GM23338 (cell line): Measurements from ENCODE around the gene TCF7. TPM values are rescaled to one million over a fixed set of nuclear protein-coding genes. Genes with fewer than 3 reads are reported as not detected.

Source experiments
- ATAC-seq: fragments of 200-7000 bp; cut with Tn5 transposase; 3 replicates; pipeline ENCODE4 v1.9.1; 2020
- DNase-seq: peaks from one replicate; pipeline ENCODE4 v3.0.0-alpha.2; 2015; ENCODE audit warnings: low spot score
- H2AFZ ChIP-seq: fragments of 200-600 bp; sonication (generic); 2 replicates; pipeline ENCODE4 v1.8.0; 2016; ENCODE audit warnings: antibody characterized with exemption, mild to moderate bottlenecking, moderate library complexity
- H3F3A ChIP-seq: fragments of 200-600 bp; sonication (generic); replicated peaks from 2 replicates; pipeline ENCODE4 v1.8.0; 2017; ENCODE audit warnings: antibody characterized with exemption, mixed run types, low read depth
- H3K27ac ChIP-seq: fragments of 200-600 bp; sonication (generic); 2 replicates; pipeline ENCODE4 v1.6.1; 2016; ENCODE audit warnings: low read depth
- H3K27me3 ChIP-seq: fragments of 200-600 bp; sonication (generic); 2 replicates; pipeline ENCODE4 v1.8.0; 2016; ENCODE audit warnings: mild to moderate bottlenecking, mixed run types, moderate library complexity; ENCODE audit not compliant: insufficient read depth
- H3K36me3 ChIP-seq: fragments of 200-600 bp; sonication (generic); 2 replicates; pipeline ENCODE4 v1.8.0; 2016; ENCODE audit warnings: mild to moderate bottlenecking; ENCODE audit not compliant: insufficient read depth
- H3K4me1 ChIP-seq: fragments of 200-600 bp; sonication (generic); 2 replicates; pipeline ENCODE4 v1.8.0; 2016; ENCODE audit warnings: mild to moderate bottlenecking, moderate library complexity; ENCODE audit not compliant: insufficient read depth
- H3K4me2 ChIP-seq: fragments of 200-600 bp; sonication (generic); 2 replicates; pipeline ENCODE4 v1.7.1; 2017; ENCODE audit warnings: mixed run types
- H3K4me3 ChIP-seq: fragments of 200-600 bp; sonication (generic); 2 replicates; pipeline ENCODE4 v1.6.1; 2016; ENCODE audit warnings: mixed run types
- H3K79me2 ChIP-seq: fragments of 200-600 bp; sonication (generic); replicated peaks from 2 replicates; pipeline ENCODE4 v1.8.0; 2017; ENCODE audit warnings: mild to moderate bottlenecking; ENCODE audit not compliant: insufficient read depth
- H3K9me2 ChIP-seq: fragments of 200-600 bp; sonication (generic); 2 replicates; pipeline ENCODE4 v1.8.0; 2017; ENCODE audit not compliant: insufficient read depth
- H4K20me1 ChIP-seq: fragments of 200-600 bp; sonication (generic); replicated peaks from 2 replicates; pipeline ENCODE4 v1.8.0; 2017; ENCODE audit warnings: mild to moderate bottlenecking; ENCODE audit not compliant: insufficient read depth
- H3K27ac Mint-ChIP-seq: 2 replicates; pipeline ENCODE4 v1.8.0; 2020; ENCODE audit warnings: inconsistent platforms, mild to moderate bottlenecking, moderate library complexity, mixed read lengths
- H3K27me3 Mint-ChIP-seq: 3 replicates; pipeline ENCODE4 v1.8.0; 2022; ENCODE audit warnings: low read depth, mild to moderate bottlenecking, moderate library complexity, mixed read lengths, inconsistent platforms; ENCODE audit not compliant: insufficient read depth, poor library complexity
- H3K36me3 Mint-ChIP-seq: 3 replicates; pipeline ENCODE4 v1.8.0; 2021; ENCODE audit warnings: low read depth, mild to moderate bottlenecking, inconsistent platforms, moderate library complexity, mixed read lengths
- H3K4me1 Mint-ChIP-seq: 3 replicates; pipeline ENCODE4 v1.8.0; 2020; ENCODE audit warnings: mild to moderate bottlenecking, inconsistent platforms, mixed read lengths
- H3K4me3 Mint-ChIP-seq: 3 replicates; pipeline ENCODE4 v1.8.0; 2021; ENCODE audit warnings: moderate library complexity, mild to moderate bottlenecking, inconsistent platforms, mixed read lengths
- H3K9me3 Mint-ChIP-seq: 3 replicates; pipeline ENCODE4 v1.8.0; 2020; ENCODE audit warnings: moderate library complexity, mild to moderate bottlenecking, inconsistent platforms, mixed read lengths
- CREB1 ChIP-seq: fragments of 250-450 bp; sonication (Bioruptor Pico); IDR thresholded peaks from 2 replicates; pipeline ENCODE4 v1.5.0; 2020; ENCODE audit warnings: low read depth, mild to moderate bottlenecking, moderate library complexity
- EZH2phosphoT487 ChIP-seq: fragments of 200-600 bp; sonication (generic); IDR thresholded peaks from one replicate; pipeline ENCODE4 v1.8.1; 2018; ENCODE audit warnings: antibody characterized with exemption; ENCODE audit not compliant: unreplicated experiment
- NANOG ChIP-seq: IDR thresholded peaks from 2 replicates; pipeline ENCODE4 v1.6.1; 2016; ENCODE audit warnings: antibody characterized with exemption, borderline replicate concordance
- ZNF114 ChIP-seq: fragments of 250-450 bp; sonication (Bioruptor Pico); IDR thresholded peaks from 2 replicates; pipeline ENCODE4 v1.5.0; 2020; ENCODE audit warnings: mild to moderate bottlenecking, moderate library complexity
- ZNF331 ChIP-seq: fragments of 250-450 bp; sonication (Bioruptor Pico); IDR thresholded peaks from 2 replicates; pipeline ENCODE4 v1.5.0; 2020; ENCODE audit warnings: low read depth, mild to moderate bottlenecking, moderate library complexity
- ZNF462 ChIP-seq: fragments of 250-450 bp; sonication (Bioruptor Pico); IDR thresholded peaks from 2 replicates; pipeline ENCODE4 v1.5.0; 2020; ENCODE audit warnings: mild to moderate bottlenecking, moderate library complexity
- polyA plus RNA-seq: library from polyadenylated mRNA; unstranded; fragments of >200 nt; fragmentation: Nextera tagmentation; extraction: Ambion mirVana; gene quantifications from 2 replicates; pipeline ENCODE4 v1.2.1, GENCODE V29; 2016
- total RNA-seq: library from RNA; depleted of rRNA; stranded (reverse); fragments of >200 nt; shearing (Covaris generic); gene quantifications from 2 replicates; pipeline ENCODE4 v1.2.3, GENCODE V29; 2014
- TF ChIP-seq, protein P1 (sequence below): IDR thresholded peaks from 2 replicates; pipeline ENCODE4 v1.6.1; 2016; ENCODE audit warnings: antibody characterized with exemption

TCF7 gene
- total and polyA plus RNA-seq, 2 experiments from 2014 or later: 5.6 to 8.1 TPM

GRCh38 chr5:134107779-134108178, 6.7 kb upstream of the TCF7 start:
- H3K9me3 Mint-ChIP-seq: no peaks in the 10 kb centered on the region
- Histone ChIP-seq H3K4me3 (no peak overlapping the region), H3K27ac (no peak overlapping the region), H3K79me2 (no peaks in the 10 kb centered on the region), H4K20me1 (no peaks in the 10 kb centered on the region), H3K4me1 (peaks cover 5% of the 10 kb centered on the region; the same call in 1 of the 2 replicates), H3K36me3 (no peaks in the 10 kb centered on the region), H3F3A (0 out of 2 replicates have a peak, but pooled peaks cover 3% of the 10 kb centered on the region), H2AFZ (no peak overlapping the region), H3K27me3 (peaks cover 26% of the 10 kb centered on the region), H3K9me2 (no peaks in the 10 kb centered on the region), H3K4me2 (no peak overlapping the region)
- H3K36me3 Mint-ChIP-seq: no peaks in the 10 kb centered on the region
- DNase-seq: no peak
- TF ChIP-seq ZNF114 (CRISPR knock-in tag): no peak
- no peak for TF ChIP-seq NANOG
- no peak for TF ChIP-seq CREB1 (CRISPR knock-in tag)
- TF ChIP-seq, protein P1, sequence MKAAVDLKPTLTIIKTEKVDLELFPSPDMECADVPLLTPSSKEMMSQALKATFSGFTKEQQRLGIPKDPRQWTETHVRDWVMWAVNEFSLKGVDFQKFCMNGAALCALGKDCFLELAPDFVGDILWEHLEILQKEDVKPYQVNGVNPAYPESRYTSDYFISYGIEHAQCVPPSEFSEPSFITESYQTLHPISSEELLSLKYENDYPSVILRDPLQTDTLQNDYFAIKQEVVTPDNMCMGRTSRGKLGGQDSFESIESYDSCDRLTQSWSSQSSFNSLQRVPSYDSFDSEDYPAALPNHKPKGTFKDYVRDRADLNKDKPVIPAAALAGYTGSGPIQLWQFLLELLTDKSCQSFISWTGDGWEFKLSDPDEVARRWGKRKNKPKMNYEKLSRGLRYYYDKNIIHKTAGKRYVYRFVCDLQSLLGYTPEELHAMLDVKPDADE: no peak
- no peak for TF ChIP-seq ZNF462
- no peak for TF ChIP-seq ZNF331 (CRISPR knock-in tag)
- TF ChIP-seq EZH2phosphoT487: no peak
- no peak overlapping the region for H3K27ac Mint-ChIP-seq
- ATAC-seq: no peak
- peaks cover 33% of the 10 kb centered on the region for H3K27me3 Mint-ChIP-seq
- peaks cover 12% of the 10 kb centered on the region; the same call in 2 of the 3 replicates for H3K4me1 Mint-ChIP-seq
- no peak overlapping the region for H3K4me3 Mint-ChIP-seq
